GM18511 (cell line): ENCODE results near the gene R3HDM4.
"Not testable (repeated sequence)": the region's sequence is repeated elsewhere in the genome, so short reads cannot be mapped to it uniquely, and the experiment has no call there.

Experiments used
- ATAC-seq: cut with Tn5 transposase; IDR thresholded peaks from one replicate; pipeline ENCODE4 v1.9.1; 2021; ENCODE audit warnings: mild to moderate bottlenecking, moderate library complexity; ENCODE audit not compliant: unreplicated experiment

The R3HDM4 gene

DNA sequence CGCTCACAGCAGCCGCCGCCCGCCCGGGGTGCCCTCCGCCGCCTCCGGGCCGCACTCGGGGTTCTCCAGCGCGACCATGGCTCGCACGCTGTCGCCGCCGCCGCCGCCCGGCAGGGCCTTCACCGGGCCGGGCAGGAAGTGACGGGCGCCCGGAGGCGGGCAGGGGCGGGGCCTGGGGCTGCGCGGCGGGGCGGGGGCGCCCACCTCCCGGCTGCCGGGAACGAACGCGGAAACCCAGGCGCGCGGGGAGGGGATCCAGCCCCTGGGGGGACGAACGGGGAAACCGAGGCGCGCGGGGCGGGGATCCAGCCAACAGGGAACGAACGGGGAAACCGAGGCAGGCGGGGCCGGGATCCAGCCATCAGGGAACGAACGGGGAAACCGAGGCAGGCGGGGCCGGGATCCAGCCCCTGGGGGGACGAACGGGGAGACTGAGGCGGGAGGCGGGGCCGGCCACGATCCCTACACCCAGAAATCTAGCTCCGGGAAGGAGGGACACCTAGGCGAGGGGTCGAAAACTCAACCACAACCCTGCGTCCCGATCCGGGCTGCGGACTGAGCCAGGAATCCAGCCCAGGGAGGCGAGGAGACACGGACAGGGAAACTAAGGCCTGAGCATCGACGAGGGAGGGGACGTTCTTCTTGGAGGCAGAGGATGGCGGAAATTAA, at the start of gene R3HDM4:
Gene R3HDM4, minus strand, starts transcription at position 140 of the 669 bp plus-strand sequence. Its CDS starts 62 bp downstream, at position 78.
- no peak for ATAC-seq

DNA sequence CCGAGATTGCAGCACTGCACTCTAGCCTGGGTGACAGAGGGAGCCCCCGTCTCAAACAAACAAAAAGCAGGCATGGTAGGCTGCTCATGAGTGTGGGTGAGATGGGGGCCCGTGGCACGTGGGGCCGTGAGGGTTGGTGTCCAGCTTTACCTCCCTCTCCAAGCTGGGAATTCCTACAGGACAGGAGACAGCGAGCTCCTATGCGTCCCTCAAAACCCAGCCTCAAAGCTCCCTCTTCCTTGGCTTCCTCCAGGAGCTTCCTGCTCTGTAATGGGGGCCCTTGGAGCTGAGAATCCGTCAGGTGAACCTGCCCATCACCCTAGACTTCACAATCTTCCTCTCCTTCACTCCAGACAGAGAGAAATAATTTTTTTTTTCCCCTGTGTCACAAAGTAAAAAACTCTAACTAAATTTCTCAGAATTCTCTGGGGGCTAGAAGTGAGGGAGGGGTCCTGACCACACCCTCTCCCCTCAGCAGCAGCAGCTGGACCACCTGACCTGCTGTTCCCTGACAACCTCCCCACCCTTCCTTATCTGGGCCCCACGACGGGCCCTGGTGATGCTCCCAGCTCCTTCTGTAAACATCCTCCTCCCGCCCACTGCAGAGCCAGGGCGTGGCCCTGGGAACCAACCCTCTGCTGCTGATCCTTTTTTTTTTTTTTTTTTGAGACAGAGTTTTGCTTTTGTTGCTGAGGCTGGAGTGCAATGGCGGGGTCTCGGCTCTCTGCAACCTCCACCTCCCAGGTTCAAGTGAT, 49.0 kb upstream of the R3HDM4 start:
- ATAC-seq = no peak

DNA sequence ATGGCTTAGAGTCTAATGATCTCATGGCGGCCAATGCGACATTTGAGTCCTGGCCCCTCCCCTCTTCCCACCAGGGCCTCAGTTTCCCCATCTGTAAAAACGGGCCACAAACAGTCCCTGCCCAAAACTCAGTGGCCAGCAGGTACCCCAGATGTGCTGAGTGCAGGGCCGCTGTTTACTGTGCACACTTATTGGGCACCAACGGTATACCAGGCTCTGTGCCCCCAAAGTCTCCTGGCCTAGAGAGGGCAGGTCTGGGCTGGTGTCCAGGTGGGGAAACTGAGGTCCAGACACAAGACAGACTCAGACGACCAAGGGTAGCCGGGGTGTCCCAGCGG, 47.6 kb upstream of the R3HDM4 start:
- no peak for ATAC-seq

DNA sequence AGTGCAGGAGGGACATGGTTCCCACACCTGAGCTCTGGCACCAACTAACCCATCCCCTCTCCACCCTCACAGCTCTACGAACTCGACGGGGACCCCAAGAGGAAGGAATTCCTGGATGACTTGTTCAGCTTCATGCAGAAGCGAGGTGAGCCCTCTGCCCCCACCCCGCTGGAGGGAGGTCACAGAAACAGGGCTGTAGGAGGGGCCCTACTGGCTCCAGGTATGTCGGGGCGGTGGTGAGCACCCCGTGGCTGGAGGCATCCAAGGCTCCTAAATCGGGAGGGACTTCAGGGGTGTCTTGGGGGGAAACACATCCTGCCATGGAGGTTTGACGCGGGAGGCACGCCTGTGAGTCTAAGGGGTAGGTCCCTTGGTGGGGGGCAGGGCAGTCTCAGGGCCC, 47.0 kb upstream of the R3HDM4 start:
- no peak for ATAC-seq

DNA sequence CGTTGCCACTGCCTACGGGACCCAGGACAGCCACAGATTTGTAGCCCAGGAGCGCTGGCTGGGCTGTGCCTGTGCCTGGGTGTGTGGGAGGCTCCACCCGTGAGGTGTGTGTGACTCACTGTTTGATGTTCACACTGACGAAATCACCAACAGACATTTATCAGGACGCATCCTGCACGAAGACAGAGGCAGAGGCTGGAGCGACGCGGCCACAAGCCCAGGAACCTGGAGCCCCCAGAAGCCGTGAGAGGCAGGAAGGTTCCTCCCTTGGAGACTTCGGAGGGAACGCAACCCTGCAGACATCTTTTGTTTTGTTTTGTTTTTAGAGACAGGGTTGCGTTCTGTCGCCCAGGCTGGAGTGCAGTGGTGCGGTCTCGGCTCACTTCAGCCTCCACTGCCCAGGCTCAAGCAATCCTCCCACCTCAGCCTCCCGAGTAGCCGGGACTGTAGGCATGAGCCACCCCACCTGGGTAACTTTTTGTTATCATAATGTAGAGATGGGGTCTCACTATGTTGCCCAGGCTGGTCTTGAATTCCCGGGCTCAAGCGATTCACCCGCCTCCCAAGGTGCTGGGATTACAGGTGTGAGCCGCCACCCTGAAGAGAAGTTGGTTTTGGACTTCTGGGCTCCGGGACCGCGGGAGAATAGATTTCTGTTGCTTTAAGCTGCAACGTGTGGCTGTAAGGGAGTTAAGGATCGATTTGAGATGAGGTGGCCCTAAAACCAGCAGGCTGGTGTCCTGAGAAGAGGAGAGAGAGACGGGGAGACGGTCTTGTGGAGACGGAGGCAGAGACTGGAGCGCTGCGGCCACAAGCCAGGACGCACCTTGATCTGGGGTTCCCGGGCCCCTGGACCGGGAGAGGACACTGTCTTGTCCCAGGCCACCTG, 46.2 kb upstream of the R3HDM4 start:
- ATAC-seq = no peak

DNA sequence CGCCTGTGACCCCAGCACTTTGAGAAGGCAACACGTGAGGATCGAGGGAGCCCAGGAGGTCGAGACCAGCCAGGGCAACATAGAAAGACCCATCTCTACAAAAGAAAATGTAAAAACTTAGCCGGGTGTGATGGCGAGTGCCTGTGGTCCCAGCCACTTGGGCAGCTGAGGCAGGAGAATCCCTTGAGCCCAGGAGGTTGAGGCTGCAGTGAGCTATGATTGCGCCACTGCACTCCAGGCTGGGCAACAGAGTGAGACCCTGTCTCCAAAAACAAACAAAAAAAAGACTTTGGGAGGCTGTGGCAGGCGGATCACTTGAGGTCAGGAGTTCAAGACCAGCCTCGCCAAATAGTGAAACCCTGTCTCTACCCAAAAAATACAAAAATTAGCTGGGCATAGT, 44.6 kb upstream of the R3HDM4 start:
- ATAC-seq = not testable (repeated sequence)

DNA sequence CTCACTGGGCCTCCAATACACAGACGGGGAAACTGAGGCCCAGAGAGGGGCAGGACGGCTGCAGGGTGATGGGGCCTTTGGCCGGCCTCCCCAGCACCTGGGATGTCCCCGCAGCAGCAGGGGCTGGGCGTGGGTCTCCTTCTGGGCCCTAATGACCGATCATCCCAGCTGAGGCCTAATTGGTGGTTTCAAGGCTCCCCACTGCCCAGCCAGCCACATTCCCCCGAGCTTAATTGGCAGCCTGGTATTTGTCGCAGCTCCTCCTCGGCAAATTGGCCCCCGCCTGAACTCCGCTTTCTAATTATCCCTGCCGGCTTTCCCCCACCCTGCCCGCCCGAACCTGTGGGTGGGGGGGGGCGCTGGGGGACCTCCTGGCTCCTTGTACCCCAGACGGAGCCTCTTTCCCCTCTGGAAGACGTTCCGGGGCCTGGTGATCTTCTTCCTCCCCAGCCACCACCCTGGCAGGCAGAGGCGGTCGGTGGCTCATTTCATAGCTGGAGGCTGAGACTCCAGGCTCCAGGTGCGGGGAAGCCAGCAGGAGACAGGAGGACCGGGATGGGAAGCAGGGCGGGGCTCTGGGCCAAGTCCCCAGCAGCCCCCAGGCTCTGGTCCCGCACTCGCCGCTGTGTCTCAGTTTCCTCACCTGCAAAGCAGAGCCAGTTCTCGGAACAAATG, 43.9 kb upstream of the R3HDM4 start:
- no peak for ATAC-seq

DNA sequence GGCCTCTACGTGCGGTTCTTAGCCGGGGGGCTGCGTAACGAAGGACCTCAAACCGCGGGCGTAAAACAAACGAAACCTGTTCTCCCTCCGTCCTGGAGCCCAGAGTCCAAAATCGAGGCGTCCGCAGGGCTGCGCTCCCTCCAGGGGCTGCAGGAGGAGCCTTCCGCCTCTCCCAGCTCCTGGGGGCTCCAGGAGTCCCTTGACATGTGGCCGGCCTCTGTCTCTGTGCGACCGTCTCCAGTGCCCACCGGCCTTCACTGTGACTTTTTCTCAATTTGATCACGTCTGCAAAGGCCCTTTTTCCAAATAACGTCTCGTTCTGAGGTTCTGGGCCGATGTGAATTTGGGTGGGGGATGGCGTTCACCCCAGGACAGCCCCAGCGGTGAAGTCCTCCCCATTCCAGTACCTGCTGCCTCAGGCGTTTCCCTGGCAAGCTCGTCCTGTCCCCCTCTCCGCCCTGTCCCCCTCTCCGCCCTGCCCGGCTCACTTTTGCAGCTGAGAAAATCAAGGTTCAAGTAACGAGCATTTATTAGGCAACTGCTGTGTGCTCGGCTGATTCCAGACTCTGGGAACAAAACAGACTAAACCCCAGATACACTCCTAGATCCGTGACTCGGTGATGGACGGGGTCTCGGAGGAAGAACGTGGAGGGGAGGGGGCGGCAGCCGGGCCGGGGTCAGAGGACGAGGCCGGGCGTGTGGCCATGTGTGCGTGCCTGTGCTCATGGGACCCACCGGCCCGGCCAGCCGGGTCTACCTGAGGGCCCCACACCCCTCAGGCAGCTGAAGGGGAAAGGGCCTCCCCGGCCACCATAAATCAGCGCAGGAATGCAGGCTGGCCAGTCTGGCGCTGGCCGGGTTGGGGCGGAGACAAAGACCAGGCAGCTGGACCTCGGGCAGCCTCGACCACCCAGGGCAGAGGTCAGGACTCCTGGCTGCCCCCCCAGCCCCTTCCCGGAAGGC, 43.1 kb upstream of the R3HDM4 start:
- no peak for ATAC-seq

DNA sequence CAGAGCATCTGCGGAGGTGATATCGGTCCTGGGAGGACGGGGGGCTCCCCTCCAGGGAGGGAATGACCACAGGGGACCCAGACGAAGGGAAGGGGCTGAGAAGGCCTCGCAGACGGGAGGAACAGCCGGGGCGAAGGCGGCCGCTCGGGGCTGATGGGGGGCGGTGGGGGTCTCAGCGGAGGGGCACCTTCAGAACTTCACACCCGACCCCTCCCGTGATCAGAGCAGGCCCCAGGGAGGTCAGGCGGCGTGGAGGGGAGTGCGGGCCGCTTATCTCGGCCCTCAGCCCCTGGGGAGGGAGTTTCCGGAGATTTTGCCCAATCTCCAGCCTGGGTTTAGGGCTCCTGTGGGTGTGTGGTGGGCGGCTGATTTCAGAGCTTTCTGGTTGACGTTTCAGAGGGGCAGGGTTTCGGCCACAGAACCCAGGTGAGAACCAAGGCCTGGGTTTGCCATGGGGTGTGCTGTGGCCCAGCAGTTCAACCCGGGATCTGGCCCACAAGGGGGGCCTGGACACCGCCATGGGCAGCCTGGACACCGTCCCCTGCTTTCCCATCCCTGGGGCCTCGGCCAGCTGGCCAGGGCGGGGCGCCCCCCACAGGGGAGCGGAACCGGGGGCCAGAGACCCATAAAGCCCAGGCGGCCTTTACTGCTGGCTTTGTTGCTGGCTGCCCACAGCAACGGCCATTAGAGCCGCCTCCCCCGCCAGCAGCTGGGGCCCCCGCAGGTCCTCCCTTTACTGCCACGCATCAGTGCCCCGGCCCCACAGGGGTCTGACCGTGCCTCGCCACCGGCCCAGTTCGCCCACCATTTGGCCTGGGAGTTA, 41.9 kb upstream of the R3HDM4 start:
- ATAC-seq = no peak

DNA sequence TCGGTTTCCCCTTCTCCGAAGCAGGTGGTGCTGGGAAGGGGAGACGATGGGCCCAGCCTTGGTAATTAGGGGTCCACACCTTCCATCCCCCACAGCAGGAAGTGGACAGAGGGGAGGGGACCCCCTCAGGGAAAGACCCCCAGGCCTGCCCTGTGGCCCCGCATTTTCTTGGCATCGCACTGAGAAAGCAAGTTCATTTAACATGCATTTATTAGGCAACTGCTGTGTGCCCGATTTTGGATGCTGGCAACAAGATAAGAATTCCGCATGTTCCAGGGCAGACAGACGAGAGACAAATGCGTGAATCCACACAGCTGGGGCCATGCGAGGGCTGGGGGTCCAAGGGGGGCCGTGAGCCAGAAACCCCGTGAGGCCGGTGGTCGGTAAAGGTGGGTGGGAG, 41.3 kb upstream of the R3HDM4 start:
- ATAC-seq = no peak

DNA sequence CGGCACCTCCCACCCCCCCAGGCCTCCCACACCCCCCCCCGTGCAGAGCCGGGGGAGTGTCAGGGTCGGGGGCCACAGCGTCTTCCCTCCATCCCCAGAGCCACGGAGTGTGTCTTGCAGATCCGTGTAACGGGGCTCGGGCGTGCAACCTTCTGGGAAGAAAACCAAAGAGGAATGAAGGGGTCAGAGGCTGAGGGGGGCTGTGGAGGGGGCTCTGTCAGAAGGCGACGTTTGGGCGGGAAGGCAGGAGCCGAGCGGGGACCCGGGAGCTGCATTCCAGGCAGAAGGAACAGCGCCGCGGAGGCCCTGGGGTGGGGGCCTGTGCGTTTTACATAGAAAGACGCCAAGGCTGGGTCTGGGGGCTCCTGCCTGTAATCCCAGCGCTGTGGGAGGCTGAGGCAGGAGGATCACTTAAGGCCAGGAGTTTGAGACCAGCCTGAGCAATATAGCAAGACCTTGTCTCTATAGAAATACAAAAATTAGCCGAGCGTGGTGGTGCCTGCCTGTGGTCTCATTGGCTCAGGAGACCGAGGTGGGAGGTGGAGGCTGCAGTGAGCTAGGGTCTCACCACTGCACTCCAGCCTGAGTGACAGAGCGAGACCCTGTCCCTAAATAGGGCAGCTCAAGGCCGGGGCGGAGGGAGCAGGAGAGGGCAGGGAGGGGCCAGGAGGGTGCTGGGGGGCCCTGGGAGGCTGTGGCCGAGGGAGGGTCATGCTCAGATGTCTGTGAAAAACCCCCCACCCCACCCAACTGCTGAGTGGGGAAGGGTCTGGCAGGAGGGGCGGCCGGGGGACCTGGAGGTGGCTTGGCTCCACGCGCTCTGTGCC, 40.6 kb upstream of the R3HDM4 start:
- ATAC-seq = no peak

DNA sequence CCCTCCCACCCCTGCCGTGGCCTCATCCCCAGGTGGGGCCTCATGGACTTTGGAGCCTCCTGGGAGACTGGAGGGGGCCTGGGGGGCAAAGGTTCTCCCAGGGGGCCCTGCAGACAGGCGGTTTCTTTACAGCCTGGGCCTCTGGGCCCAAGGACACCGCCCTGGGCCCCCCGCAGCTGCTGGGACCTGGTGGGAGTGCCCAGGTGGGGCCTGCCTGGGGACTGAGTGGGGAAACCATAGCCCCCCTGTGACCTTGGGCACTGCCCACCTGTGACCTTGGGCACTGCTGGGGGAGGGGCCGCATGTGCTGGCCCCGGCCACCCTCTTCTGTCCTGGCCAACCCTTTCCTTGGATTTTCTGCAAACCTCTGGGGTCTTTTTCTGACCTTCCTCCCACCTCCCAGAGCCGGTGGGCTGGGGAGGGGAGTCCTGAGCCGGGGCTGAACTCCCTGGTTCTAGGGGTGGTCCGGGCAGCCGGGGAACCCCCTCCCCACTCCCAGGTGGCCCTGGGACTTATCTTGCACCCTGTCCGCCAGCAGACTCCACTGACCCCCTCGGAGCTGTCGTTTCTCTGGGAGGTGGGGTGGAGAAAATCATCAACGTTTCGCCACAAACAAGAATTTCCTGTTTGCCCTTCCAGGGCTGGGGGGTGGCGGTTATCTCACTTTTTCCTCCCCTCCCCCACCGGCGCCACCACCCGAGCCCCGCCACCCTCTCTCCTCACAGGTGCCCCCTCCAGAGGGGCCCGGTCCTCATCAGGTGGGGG, 39.8 kb upstream of the R3HDM4 start:
- no peak for ATAC-seq

DNA sequence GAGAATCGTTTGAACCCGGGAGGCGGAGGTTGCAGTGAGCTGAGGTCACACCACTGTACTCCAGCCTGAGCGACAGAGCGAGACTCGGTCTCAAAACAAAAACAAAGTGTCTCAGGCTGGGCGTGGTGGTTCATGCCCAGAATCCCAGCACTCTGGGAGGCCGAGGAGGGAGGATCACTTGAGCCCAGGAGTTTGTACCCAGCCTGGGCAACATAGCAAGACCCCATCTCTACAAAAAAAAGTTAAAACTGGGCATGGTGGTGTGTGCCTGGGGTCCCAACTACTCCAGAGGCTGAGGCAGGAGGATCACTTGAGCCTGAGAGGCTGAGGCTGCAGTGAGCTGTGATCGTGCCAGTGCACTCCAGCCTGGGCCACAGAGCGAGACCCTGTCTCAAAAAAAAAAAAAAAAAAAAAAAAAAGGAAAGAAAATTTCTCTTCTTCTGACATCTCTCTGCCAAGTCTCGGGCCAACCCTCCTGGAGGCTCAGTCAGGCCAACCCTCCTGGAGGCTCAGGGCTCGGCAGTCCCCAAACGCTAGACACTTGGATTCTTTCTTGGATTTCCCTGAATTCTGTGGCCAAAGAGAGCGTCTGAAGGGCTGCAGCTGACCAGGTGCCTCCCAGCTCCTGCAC, 39.1 kb upstream of the R3HDM4 start:
- ATAC-seq = no peak

DNA sequence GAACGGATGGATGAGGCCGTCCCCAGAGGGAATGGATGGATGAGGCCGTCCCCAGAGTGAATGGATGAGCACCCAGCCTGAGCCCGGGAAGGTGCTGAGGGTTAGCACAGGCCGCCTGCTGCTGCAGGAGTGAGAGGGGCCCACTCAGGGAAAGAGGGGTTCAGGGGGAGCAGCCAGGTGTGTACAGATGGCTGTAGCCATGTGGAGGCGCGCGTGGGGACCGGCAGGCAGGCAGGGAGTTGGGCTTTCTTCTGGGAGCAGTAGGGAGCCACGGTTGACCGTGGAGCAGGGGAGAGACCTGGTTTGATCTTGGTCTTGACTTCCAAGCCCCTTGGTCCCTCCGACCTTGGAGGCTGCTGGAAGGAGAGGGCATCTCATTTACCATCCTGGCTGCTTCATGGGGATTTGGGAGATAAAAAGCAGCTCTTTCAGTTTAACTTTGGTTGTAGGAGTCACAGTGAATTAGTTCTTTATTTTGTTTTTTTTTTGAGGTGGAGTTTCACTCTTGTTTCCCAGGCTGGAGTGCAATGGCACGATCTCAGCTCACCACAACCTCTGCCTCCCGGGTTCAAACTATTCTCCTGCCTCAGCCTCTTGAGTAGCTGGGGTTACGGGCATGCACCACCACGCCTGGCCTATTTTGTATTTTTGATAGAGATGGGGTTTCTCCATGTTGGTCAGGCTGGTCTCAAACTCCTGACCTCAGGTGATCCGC, 37.5 kb upstream of the R3HDM4 start:
- ATAC-seq = no peak

DNA sequence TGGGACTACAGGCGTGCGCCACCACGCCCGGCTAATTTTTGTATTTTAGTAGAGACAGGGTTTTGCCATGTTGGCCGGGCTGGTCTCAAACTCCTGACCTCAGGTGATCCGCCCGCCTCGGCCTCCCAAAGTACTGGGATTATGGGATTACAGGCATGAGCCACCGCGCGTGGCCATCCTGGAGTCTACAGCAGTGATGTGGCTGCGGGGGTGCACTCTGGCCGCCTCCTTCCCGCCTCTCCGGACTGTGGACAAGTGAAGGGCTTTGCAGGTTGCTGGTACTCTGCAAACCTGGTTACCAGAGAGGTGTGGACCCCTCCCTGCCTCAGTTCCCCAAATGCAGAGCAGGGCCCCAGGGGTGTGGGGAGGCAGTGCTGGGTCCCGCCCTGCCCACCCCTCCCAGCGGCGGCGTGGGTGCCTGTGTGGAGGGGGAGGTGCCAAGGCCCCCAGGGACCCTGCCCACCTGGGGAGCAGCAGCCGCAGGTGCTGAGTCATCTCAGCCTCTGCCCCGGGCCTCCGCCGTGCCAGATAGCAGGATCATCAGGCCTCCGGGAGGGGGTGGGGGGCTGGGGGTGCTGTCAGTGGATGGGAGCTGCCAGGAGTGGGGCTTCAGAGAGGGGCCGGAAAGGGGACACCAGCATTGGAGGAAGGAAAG, 36.0 kb upstream of the R3HDM4 start:
- ATAC-seq = no peak
